ENCODE data around the gene PNKD.

The PNKD gene

DNA sequence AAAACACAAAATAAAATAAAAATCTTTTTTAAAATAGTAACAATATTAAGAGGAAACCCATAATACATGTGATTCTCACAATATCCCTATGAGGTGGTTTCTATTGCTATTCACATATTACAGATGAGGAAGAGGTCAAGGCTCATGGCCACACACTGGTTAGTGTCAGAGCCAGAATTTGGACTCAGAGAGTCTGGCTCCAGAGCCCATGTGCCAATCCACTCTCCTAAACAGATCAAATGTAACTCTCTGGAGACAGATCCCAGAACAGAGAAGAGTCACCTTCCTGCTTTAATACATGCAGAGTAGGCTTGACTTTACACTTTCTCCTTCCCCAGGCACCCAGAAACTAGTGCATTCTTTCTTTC, 101.6 kb downstream of the PNKD start:
- H3K27ac ChIP-seq: no peak overlapping the region
- no peak for TF ChIP-seq ZFX (IDR thresholded peaks at IDR 0.05; ENCODE audit: borderline replicate concordance)
- TF ChIP-seq, protein P1, sequence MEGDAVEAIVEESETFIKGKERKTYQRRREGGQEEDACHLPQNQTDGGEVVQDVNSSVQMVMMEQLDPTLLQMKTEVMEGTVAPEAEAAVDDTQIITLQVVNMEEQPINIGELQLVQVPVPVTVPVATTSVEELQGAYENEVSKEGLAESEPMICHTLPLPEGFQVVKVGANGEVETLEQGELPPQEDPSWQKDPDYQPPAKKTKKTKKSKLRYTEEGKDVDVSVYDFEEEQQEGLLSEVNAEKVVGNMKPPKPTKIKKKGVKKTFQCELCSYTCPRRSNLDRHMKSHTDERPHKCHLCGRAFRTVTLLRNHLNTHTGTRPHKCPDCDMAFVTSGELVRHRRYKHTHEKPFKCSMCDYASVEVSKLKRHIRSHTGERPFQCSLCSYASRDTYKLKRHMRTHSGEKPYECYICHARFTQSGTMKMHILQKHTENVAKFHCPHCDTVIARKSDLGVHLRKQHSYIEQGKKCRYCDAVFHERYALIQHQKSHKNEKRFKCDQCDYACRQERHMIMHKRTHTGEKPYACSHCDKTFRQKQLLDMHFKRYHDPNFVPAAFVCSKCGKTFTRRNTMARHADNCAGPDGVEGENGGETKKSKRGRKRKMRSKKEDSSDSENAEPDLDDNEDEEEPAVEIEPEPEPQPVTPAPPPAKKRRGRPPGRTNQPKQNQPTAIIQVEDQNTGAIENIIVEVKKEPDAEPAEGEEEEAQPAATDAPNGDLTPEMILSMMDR (IDR thresholded peaks at IDR 0.05): no peak

DNA sequence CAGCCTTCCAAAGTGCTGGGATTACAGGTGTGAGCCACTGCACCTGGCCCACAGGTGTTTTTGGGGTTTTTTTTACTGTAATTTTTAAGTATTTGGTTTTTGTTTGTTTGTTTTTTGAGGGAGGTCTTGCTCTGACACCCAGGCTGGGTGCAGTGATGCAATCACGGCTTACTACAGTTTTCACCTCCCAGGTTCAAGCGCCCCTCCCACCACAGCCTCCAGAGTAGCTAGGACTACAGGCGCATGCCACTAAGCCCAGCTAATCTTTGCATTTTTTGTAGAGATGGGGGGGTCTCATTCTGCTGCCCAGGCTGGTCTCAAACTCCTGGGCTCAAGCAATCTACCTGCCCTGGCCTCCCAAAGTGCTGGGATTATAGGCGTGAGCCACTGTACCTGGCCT, 104.5 kb downstream of the PNKD start:
- no peak for TF ChIP-seq ZFX (IDR thresholded peaks at IDR 0.05; ENCODE audit: borderline replicate concordance)
- TF ChIP-seq, protein P1 (IDR thresholded peaks at IDR 0.05): no peak
- no peak overlapping the region for H3K27ac ChIP-seq

DNA sequence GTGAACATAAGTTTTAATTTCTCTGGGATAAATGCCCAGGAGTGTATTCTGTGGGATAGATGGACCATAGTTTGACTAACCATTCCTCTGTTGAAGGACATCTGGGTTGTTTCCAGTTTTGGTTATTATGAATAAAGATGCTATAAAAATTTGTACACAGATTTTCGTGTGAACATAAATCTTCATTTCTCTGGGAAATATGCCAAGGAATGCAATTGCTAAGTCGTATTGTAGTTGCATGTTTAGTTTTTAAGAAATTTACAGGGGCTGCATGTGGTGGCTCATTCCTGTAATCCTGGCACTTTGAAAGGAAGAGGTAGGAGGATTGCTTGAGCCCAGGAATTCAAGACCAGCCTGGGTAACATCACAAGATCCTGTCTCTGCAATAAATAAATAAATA, 104.9 kb downstream of the PNKD start:
- no peak overlapping the region for H3K27ac ChIP-seq

DNA sequence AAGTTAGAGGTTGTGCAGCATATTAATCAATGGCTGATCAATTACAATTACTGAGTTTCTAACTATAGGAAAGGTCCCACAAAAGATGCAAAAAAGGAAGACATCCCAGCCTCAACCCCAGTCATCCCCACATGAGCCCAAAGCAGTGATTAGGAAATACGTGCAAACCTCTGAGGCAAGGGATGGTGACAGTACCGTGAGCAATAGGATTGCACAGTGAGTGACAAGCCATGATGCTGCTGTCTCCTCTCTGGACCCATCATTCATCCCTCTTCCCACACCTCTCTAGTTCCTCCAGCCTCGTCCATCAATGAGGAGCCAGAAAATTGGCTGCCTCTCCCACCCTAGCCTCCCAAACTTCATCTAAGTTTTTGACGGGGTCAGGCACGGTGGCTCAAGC, 107.7 kb downstream of the PNKD start:
- TF ChIP-seq ZFX (IDR thresholded peaks at IDR 0.05; ENCODE audit: borderline replicate concordance): no peak
- TF ChIP-seq, protein P1 (IDR thresholded peaks at IDR 0.05): no peak
- no peak overlapping the region for H3K27ac ChIP-seq

More for the DNA sequence above, 104.9 kb downstream of the PNKD start:
- TF ChIP-seq ZFX (IDR thresholded peaks at IDR 0.05; ENCODE audit: borderline replicate concordance): no peak
- TF ChIP-seq, protein P1 (IDR thresholded peaks at IDR 0.05): no peak

DNA sequence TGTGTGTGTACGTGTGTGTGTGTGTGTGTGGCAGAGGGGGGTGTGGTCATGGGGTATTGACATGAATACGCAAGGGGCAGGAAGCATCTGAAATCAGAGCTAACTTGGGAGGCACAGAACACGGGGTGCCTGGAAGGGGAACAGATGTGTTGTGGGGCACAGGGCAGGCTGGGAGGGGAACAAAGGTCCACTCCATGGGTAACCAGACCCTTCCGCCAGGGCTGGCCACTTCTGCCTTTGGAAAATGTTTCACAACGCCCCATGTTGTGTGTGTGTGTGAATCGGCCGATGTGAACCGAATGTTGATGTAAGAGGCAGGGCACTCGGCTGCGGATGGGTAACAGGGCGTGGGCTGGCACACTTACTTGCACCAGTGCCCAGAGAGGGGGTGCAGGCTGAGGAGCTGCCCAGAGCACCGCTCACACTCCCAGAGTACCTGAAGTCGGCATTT, 111.6 kb downstream of the PNKD start, which contains the start of gene SLC11A1:
Gene SLC11A1 (plus strand): TSS at position 358 of the 451 bp plus-strand sequence. CDS start 96 bp downstream, outside the sequence.
- H3K27ac ChIP-seq: no peak within 1 kb of the TSS
- TF ChIP-seq ZFX (IDR thresholded peaks at IDR 0.05; ENCODE audit: borderline replicate concordance): no peak
- TF ChIP-seq, protein P1 (IDR thresholded peaks at IDR 0.05): no peak

DNA sequence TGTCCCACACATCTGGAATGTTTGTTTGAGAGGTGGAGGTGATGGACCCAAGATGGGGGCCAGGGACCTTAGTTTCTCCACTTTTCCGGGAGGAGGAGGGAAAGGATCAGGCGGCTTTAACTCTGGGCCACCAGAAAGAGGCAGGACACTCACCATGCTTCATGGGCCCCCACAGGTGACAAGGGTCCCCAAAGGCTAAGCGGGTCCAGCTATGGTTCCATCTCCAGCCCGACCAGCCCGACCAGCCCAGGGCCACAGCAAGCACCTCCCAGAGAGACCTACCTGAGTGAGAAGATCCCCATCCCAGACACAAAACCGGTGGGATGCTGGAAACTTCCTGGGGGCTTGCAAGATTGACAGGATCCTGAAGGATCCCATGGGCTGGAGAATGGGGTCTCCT, 112.5 kb downstream of the PNKD start:
- TF ChIP-seq, protein P1 (IDR thresholded peaks at IDR 0.05): no peak
- TF ChIP-seq ZFX (IDR thresholded peaks at IDR 0.05; ENCODE audit: borderline replicate concordance): no peak
- H3K27ac ChIP-seq: no peak overlapping the region

DNA sequence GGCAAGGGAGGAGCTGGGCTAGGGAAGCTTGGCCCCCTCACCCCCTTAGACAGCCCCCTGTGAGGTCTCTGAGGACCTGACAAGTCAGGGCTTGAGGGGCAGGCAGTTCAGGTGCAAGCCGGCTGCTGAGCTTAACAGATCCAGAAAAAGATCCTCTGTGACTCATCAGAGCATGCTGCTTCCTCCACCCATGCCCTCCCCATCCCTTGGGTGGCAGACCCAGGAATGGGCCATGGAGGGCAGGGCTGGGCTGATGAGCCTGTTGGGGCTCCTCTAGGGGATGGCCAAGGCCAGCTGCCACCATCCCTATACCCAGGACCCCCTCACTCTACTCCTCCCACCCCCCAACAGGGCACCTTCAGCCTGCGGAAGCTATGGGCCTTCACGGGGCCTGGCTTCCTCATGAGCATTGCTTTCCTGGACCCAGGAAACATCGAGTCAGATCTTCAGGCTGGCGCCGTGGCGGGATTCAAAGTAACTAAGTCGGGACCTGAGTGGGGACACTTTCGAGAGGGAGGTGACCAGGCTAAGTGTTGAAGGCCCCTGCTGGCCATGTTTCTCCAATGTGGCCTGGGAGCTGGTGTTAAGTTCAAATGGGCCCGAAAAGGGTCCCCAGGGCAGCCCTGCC, 113.7 kb downstream of the PNKD start:
- no peak for TF ChIP-seq ZFX (IDR thresholded peaks at IDR 0.05; ENCODE audit: borderline replicate concordance)
- TF ChIP-seq, protein P1 (IDR thresholded peaks at IDR 0.05): no peak
- H3K27ac ChIP-seq: no peak overlapping the region

All from 22Rv1 (cell line).